ENCODE measurements around the gene ZNF853. TPM values are rescaled to one million over a fixed set of nuclear protein-coding genes. Genes with fewer than 3 reads are reported as not detected.
A peak's percentile ranks its signal among the peaks of the same experiment; 100 is the strongest.

ZNF853 gene
- total RNA-seq, 1 donor = under 0.01 TPM

DNA sequence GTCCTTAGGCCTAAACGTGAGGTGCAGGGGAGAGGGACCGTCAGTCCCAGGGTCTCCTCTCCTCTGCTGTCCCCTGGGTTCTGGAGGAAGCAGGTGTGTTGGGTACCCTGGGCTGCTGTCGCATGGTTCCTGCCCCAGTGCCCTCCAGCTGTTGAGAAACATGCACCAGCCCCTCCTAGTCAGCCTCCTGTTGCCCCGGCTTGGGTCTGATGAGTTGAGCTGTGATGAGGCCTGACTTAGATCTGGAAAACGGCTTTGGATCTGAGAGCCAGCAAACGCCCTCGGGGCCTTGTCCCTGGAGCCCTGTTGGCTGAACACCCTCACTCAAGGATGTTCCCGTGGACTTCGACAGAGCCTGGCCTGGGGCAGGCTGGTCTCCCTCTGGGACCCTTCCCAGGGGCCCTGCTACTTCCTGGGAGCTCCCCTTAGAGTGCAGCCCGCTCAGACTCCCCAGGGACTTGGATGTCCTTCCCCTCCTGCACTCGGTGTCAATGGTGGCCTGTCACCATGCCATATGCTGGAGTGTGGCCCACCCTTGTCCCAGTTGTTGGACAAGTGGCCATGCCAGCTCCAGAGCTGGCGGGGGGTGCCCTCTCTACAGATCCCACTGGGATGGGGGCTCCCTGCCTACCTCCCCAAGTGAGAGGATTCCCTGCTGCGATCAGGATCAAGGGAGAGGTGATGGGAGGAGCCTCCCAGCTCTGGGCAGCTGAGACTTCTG, 34.0 kb downstream of the ZNF853 start:
- Histone ChIP-seq H3K27me3 (ENCODE audit: insufficient read depth, low read length) (no peaks in the 10 kb centered on the region), H3K9me3 (ENCODE audit: low read depth, low read length) (no peaks in the 10 kb centered on the region), H3K4me2 (ENCODE audit: insufficient read depth, low read length) (no peak overlapping the region), H3K27ac (ENCODE audit: low read depth, low read length) (no peak overlapping the region), H3K4me3 (ENCODE audit: insufficient read depth, low read length) (no peak overlapping the region), H3K36me3 (ENCODE audit: insufficient read depth, low read length) (peaks cover 24% of the 10 kb centered on the region), H4K20me1 (ENCODE audit: insufficient read depth, low read length) (peaks cover 22% of the 10 kb centered on the region), H3K79me2 (ENCODE audit: insufficient read depth, low read length) (peaks cover 3% of the 10 kb centered on the region), H2AFZ (ENCODE audit: low read length) (no peak overlapping the region), H3K4me1 (ENCODE audit: insufficient read depth, low read length) (no peaks in the 10 kb centered on the region)
- peak; percentile 80 for DNase-seq (ENCODE audit: insufficient read length, low spot score, missing footprints)
- TF ChIP-seq, protein P1, sequence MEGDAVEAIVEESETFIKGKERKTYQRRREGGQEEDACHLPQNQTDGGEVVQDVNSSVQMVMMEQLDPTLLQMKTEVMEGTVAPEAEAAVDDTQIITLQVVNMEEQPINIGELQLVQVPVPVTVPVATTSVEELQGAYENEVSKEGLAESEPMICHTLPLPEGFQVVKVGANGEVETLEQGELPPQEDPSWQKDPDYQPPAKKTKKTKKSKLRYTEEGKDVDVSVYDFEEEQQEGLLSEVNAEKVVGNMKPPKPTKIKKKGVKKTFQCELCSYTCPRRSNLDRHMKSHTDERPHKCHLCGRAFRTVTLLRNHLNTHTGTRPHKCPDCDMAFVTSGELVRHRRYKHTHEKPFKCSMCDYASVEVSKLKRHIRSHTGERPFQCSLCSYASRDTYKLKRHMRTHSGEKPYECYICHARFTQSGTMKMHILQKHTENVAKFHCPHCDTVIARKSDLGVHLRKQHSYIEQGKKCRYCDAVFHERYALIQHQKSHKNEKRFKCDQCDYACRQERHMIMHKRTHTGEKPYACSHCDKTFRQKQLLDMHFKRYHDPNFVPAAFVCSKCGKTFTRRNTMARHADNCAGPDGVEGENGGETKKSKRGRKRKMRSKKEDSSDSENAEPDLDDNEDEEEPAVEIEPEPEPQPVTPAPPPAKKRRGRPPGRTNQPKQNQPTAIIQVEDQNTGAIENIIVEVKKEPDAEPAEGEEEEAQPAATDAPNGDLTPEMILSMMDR (IDR thresholded peaks at IDR 0.05; ENCODE audit: extremely low read depth, low read depth, low read length) = no peak

DNA sequence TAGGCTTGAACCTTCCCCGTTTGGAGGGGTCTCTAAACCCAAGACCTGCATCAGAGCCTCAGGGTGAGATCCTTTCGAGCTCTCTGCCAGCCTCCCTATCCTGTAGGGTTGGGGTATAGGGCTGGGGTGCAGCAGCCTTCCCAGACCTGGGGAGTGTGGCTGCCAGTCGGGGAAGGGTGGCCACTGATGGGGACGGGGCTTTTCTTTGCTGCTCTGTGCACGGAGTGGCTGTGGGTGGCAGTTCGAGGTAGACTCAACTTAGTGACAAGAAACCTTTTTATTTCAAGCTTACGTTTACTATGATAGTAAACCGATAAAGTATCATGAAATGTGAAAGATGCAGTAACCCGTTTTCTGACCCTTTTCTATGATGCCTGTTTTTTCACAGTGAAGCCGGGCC, 34.7 kb downstream of the ZNF853 start:
- Histone ChIP-seq H3K27me3 (ENCODE audit: insufficient read depth, low read length) (no peaks in the 10 kb centered on the region), H3K36me3 (ENCODE audit: insufficient read depth, low read length) (peaks cover 22% of the 10 kb centered on the region)
- TF ChIP-seq, protein P1 (IDR thresholded peaks at IDR 0.05; ENCODE audit: extremely low read depth, low read depth, low read length) = no peak

DNA sequence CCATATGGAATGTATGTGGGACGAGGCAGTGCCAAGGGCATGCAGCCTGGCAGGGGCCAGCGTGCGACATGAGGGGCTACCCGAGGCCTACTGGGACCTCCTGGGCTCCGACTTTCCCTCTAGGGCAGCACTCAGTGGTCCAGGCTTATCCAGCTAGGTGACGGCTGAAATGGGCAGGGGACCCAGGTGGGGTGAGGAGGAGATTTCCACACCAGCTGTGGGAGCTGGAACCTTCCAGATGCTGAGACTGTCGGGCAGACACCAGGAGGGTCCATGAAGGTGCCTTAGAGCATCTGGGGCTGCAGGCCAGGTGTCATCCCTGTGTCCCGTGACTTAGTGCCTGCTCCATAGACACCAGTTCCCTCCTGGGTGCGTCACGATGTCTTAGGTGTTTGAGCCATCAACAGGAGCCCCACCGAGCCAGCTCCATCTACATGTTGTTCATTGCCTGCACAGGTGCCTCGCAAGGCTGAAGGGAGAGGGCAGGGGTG, 35.2 kb downstream of the ZNF853 start:
- H3K79me2 ChIP-seq (ENCODE audit: insufficient read depth, low read length) = peaks cover 3% of the 10 kb centered on the region
- peaks cover 23% of the 10 kb centered on the region for H3K36me3 ChIP-seq (ENCODE audit: insufficient read depth, low read length)
- TF ChIP-seq, protein P1 (IDR thresholded peaks at IDR 0.05; ENCODE audit: extremely low read depth, low read depth, low read length) = no peak
- H4K20me1 ChIP-seq (ENCODE audit: insufficient read depth, low read length) = peaks cover 29% of the 10 kb centered on the region
- no peaks in the 10 kb centered on the region for H3K4me1 ChIP-seq (ENCODE audit: insufficient read depth, low read length)
- no peak overlapping the region for H3K4me2 ChIP-seq (ENCODE audit: insufficient read depth, low read length)
- H2AFZ ChIP-seq (ENCODE audit: low read length) = no peak overlapping the region
- DNase-seq (ENCODE audit: insufficient read length, low spot score, missing footprints) = peak; percentile 87
- H3K9me3 ChIP-seq (ENCODE audit: low read depth, low read length) = no peaks in the 10 kb centered on the region
- no peak overlapping the region for H3K27ac ChIP-seq (ENCODE audit: low read depth, low read length)
- H3K4me3 ChIP-seq (ENCODE audit: insufficient read depth, low read length) = no peak overlapping the region
- H3K27me3 ChIP-seq (ENCODE audit: insufficient read depth, low read length) = no peaks in the 10 kb centered on the region

More for the DNA sequence above, 34.7 kb downstream of the ZNF853 start:
- H3K27ac ChIP-seq (ENCODE audit: low read depth, low read length) = no peak overlapping the region
- peak; percentile 69 for DNase-seq (ENCODE audit: insufficient read length, low spot score, missing footprints)
- H2AFZ ChIP-seq (ENCODE audit: low read length) = no peak overlapping the region
- H3K79me2 ChIP-seq (ENCODE audit: insufficient read depth, low read length) = peaks cover 3% of the 10 kb centered on the region
- no peak overlapping the region for H3K4me3 ChIP-seq (ENCODE audit: insufficient read depth, low read length)
- no peaks in the 10 kb centered on the region for H3K9me3 ChIP-seq (ENCODE audit: low read depth, low read length)
- peaks cover 26% of the 10 kb centered on the region for H4K20me1 ChIP-seq (ENCODE audit: insufficient read depth, low read length)
- no peak overlapping the region for H3K4me2 ChIP-seq (ENCODE audit: insufficient read depth, low read length)
- no peaks in the 10 kb centered on the region for H3K4me1 ChIP-seq (ENCODE audit: insufficient read depth, low read length)

DNA sequence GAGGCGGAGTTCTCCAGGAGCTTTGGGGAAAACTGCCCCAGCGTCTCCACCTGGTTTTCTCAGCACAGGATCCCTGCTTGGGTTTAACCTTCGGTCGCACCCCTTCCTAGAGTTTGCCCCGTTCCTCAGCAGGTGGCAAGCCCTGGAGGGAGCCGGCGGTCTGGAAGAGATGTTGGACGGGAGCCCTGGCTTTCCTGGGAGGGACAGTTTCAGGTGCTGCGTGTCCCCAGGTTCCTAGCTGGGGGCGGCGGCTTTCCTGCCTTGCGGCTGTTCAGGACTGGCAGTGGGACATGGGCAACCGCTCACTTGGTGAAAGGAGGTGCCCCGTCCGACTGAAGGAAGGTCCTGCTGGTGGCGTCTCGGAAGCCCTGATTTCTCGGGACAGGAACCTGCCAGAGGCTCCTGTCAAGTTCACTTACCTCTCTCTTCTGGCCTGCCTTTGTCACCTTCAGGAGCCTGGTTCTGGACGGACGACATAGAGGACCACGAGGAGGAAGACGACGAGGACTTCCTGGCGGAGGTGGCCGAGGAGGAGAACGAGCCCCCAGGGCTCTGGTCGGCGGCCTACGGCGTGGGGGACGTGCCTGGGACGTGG, 36.5 kb downstream of the ZNF853 start:
- peaks cover 29% of the 10 kb centered on the region for H4K20me1 ChIP-seq (ENCODE audit: insufficient read depth, low read length)
- H3K4me2 ChIP-seq (ENCODE audit: insufficient read depth, low read length) = no peak overlapping the region
- H2AFZ ChIP-seq (ENCODE audit: low read length) = no peak overlapping the region
- no peak overlapping the region for H3K27ac ChIP-seq (ENCODE audit: low read depth, low read length)
- H3K36me3 ChIP-seq (ENCODE audit: insufficient read depth, low read length) = peaks cover 20% of the 10 kb centered on the region
- no peaks in the 10 kb centered on the region for H3K4me1 ChIP-seq (ENCODE audit: insufficient read depth, low read length)
- DNase-seq (ENCODE audit: insufficient read length, low spot score, missing footprints) = peak; percentile 88
- H3K4me3 ChIP-seq (ENCODE audit: insufficient read depth, low read length) = no peak overlapping the region
- no peaks in the 10 kb centered on the region for H3K9me3 ChIP-seq (ENCODE audit: low read depth, low read length)
- H3K27me3 ChIP-seq (ENCODE audit: insufficient read depth, low read length) = no peaks in the 10 kb centered on the region
- peaks cover 3% of the 10 kb centered on the region for H3K79me2 ChIP-seq (ENCODE audit: insufficient read depth, low read length)
- TF ChIP-seq, protein P1 (IDR thresholded peaks at IDR 0.05; ENCODE audit: extremely low read depth, low read depth, low read length) = no peak
